GM19043 (cell line): ENCODE results near the gene PAK4.
"Not testable (repeated sequence)": the region's sequence is repeated elsewhere in the genome, so short reads cannot be mapped to it uniquely, and the experiment has no call there.

Experiments used
- ATAC-seq: cut with Tn5 transposase; IDR thresholded peaks from one replicate; pipeline ENCODE4 v1.9.1; 2021; ENCODE audit warnings: low read depth; ENCODE audit not compliant: unreplicated experiment

PAK4 gene

GRCh38 chr19:39200066-39200802, 74.6 kb downstream of the PAK4 start:
- no peak for ATAC-seq

GRCh38 chr19:39200803-39201115, 75.2 kb downstream of the PAK4 start:
- no peak for ATAC-seq

GRCh38 chr19:39202998-39203355, 77.4 kb downstream of the PAK4 start:
- no peak for ATAC-seq

GRCh38 chr19:39203372-39204341, 78.1 kb downstream of the PAK4 start, which contains the start of gene SYCN:
Gene SYCN, minus strand, starts transcription at chr19:39204263. Its CDS starts 9 bp downstream, at chr19:39204254.
- ATAC-seq = no peak

- ATAC-seq = no peak
These were observed 79.8 kb downstream of the PAK4 start for GRCh38 chr19:39205449-39205764.

- no peak for ATAC-seq
These were observed 80.5 kb downstream of the PAK4 start for GRCh38 chr19:39206122-39206521.

- ATAC-seq = no peak
These were observed 81.8 kb downstream of the PAK4 start for GRCh38 chr19:39207293-39207836.

- no peak for ATAC-seq
These were observed 82.7 kb downstream of the PAK4 start for GRCh38 chr19:39208175-39208795.

- ATAC-seq = no peak
These were observed 83.6 kb downstream of the PAK4 start for GRCh38 chr19:39209196-39209595.

GRCh38 chr19:39211731-39212374, 86.3 kb downstream of the PAK4 start:
- no peak for ATAC-seq

GRCh38 chr19:39212375-39212742, 86.8 kb downstream of the PAK4 start:
- no peak for ATAC-seq

GRCh38 chr19:39215323-39215722, 89.7 kb downstream of the PAK4 start:
- not testable (repeated sequence) for ATAC-seq

GRCh38 chr19:39217094-39217493, 91.5 kb downstream of the PAK4 start:
- ATAC-seq = no peak

GRCh38 chr19:39218230-39219007, 92.8 kb downstream of the PAK4 start:
- no peak for ATAC-seq

- ATAC-seq = not testable (repeated sequence)
These were observed 93.5 kb downstream of the PAK4 start for GRCh38 chr19:39219108-39219507.

- no peak for ATAC-seq
These were observed 98.2 kb downstream of the PAK4 start for GRCh38 chr19:39223703-39224279.

GRCh38 chr19:39224910-39225309, 99.3 kb downstream of the PAK4 start:
- no peak for ATAC-seq
